B cell (primary cell): ENCODE results near the gene CLDN7. TPM values are rescaled to one million over a fixed set of nuclear protein-coding genes. Genes with fewer than 3 reads are reported as not detected.

Source experiments
- ATAC-seq: fragments of 200-7000 bp; cut with Tn5 transposase; one replicate; pipeline ENCODE4 v1.10.0; 2021; ENCODE audit warnings: low read depth, mild to moderate bottlenecking, moderate number of reproducible peaks, moderate library complexity
- CTCF ChIA-PET: fragments of 350-600 bp; sonication (Branson Sonifier 250); formaldehyde crosslinking; loops from one replicate; lab custom pipeline; 2021; ENCODE audit warnings: antibody characterized with exemption, inconsistent platforms; lab: Charles Lee
- POLR2A ChIA-PET: fragments of 350-600 bp; sonication (Branson Sonifier 250); formaldehyde crosslinking; loops from one replicate; lab custom pipeline; 2021; ENCODE audit warnings: antibody characterized with exemption; lab: Charles Lee
- DNase-seq: peaks from one replicate; pipeline ENCODE4 v3.0.0; 2013
- H2AFZ ChIP-seq: 2 replicates; pipeline ENCODE4 v1.6.1; 2012; ENCODE audit warnings: mild to moderate bottlenecking, low read depth, low read length; ENCODE audit not compliant: insufficient read depth, poor library complexity, severe bottlenecking
- H3K27ac ChIP-seq, 2 donors: 1 replicate in 1 of 2; 2 replicates in 1 of 2; pipeline ENCODE4 v1.5.1; 2012 to 2013; ENCODE audit warnings: low read length in 2 of 2, mild to moderate bottlenecking in 2 of 2, moderate library complexity in 1 of 2
- H3K27me3 ChIP-seq, 4 experiments: fragments of 200-600 bp in 1 of 4; sonication (generic) in 1 of 4; replicated peaks in 1 of 4; 1 replicate in 2 of 4; 2 replicates in 2 of 4; pipeline versions ENCODE4 v1.6.1 to v1.7.0; 2013 to 2016; ENCODE audit warnings: low read length in 3 of 4, mild to moderate bottlenecking in 2 of 4, mixed read lengths in 1 of 4, moderate library complexity in 1 of 4; ENCODE audit not compliant: insufficient read depth in 4 of 4, control insufficient read depth in 3 of 4; ENCODE audit errors: control extremely low read depth in 1 of 4
- H3K36me3 ChIP-seq, 2 experiments: replicated peaks in 1 of 2; 1 replicate in 1 of 2; 2 replicates in 1 of 2; pipeline versions ENCODE4 v1.6.1 to v1.7.1; 2013; ENCODE audit warnings: low read length in 1 of 2; ENCODE audit not compliant: insufficient read depth in 2 of 2, control insufficient read depth in 1 of 2; ENCODE audit errors: control extremely low read depth in 1 of 2, extremely low read depth in 1 of 2
- H3K4me1 ChIP-seq, 2 donors: fragments of 200-600 bp in 1 of 2; sonication (generic) in 1 of 2; 1 replicate in 1 of 2; 2 replicates in 1 of 2; pipeline versions ENCODE4 v1.5.1 to v1.6.1; 2013 to 2017; ENCODE audit warnings: low read length in 2 of 2; ENCODE audit not compliant: control insufficient read depth in 2 of 2, insufficient read depth in 2 of 2
- H3K4me2 ChIP-seq: replicated peaks from 2 replicates; pipeline ENCODE3; 2012; ENCODE audit warnings: mild to moderate bottlenecking, low read depth, low read length; ENCODE audit not compliant: poor library complexity, severe bottlenecking
- H3K4me3 ChIP-seq, 5 experiments: fragments of 200-600 bp in 1 of 5; sonication (generic) in 1 of 5; 1 replicate in 3 of 5; 2 replicates in 2 of 5; pipeline versions ENCODE4 v1.5.1 to v1.7.0; 2011 to 2016; ENCODE audit warnings: low read length in 4 of 5, mild to moderate bottlenecking in 4 of 5, low read depth in 2 of 5, control low read depth in 1 of 5, moderate library complexity in 1 of 5; ENCODE audit not compliant: insufficient read depth in 1 of 5; ENCODE audit errors: control extremely low read depth in 1 of 5, extremely low read depth in 1 of 5
- H3K79me2 ChIP-seq: fragments of 200-600 bp; sonication (generic); one replicate; pipeline ENCODE4 v1.6.0; 2016; ENCODE audit warnings: low read length; ENCODE audit not compliant: control insufficient read depth, insufficient read depth
- H3K9ac ChIP-seq: fragments of 200-600 bp; sonication (generic); 2 replicates; pipeline ENCODE4 v1.6.1; 2017; ENCODE audit warnings: mild to moderate bottlenecking, low read length, moderate library complexity
- H3K9me3 ChIP-seq, 3 donors: one replicate each; pipeline versions ENCODE4 v1.6.1 to v1.7.1; 2013; ENCODE audit warnings: low read length in 2 of 3; ENCODE audit not compliant: control insufficient read depth in 2 of 3, insufficient read depth in 1 of 3; ENCODE audit errors: control extremely low read depth in 1 of 3
- H4K20me1 ChIP-seq: 2 replicates; pipeline ENCODE4 v1.6.0; 2012; ENCODE audit warnings: mild to moderate bottlenecking, low read length; ENCODE audit not compliant: insufficient read depth, control insufficient read depth, poor library complexity, severe bottlenecking
- H3K27ac Mint-ChIP-seq: one replicate; pipeline ENCODE4 v1.8.0; 2021; ENCODE audit warnings: mixed read lengths
- H3K27me3 Mint-ChIP-seq: one replicate; pipeline ENCODE4 v1.8.0; 2021; ENCODE audit warnings: mixed read lengths
- H3K4me1 Mint-ChIP-seq: one replicate; pipeline ENCODE4 v1.8.0; 2021; ENCODE audit warnings: mixed read lengths
- H3K4me3 Mint-ChIP-seq: one replicate; pipeline ENCODE4 v1.8.0; 2021; ENCODE audit warnings: mixed read lengths
- H3K9me3 Mint-ChIP-seq: one replicate; pipeline ENCODE4 v1.8.0; 2022; ENCODE audit warnings: mixed read lengths; ENCODE audit not compliant: insufficient read depth
- EZH2 ChIP-seq: IDR thresholded peaks from 2 replicates; pipeline ENCODE4 v1.6.1; 2012; ENCODE audit warnings: borderline replicate concordance, low read depth, mild to moderate bottlenecking, moderate library complexity, low read length; ENCODE audit not compliant: insufficient read depth, poor library complexity, severe bottlenecking
- WGBS: methylation state at CpG from one replicate; pipeline ENCODE4 v1.1.5; 2013; ENCODE audit warnings: missing lambda C conversion rate; ENCODE audit not compliant: insufficient coverage; 5-methylcytosine and 5-hydroxymethylcytosine counted together
- intact Hi-C: fragments of 100-400 bp; cut with micrococcal nuclease; formaldehyde crosslinking; loops from one replicate; pipeline ENCODE4 v1.10.0; 2022
- polyA plus RNA-seq: library from polyadenylated mRNA; depleted of rRNA; stranded (reverse); fragments of >200 nt; gene quantifications from 2 replicates; pipeline ENCODE4 v1.2.3, GENCODE V29; 2012
- total RNA-seq, 2 donors: library from RNA; stranded (reverse); fragments of 120-200 nt in 1 of 2; gene quantifications; 1 replicate in 1 of 2; 2 replicates in 1 of 2; pipeline versions ENCODE4 v1.2.3 to v1.2.4, GENCODE V29; 2013 to 2022
- TF ChIP-seq, protein P1 (sequence below): fragments of 200-600 bp; IDR thresholded peaks from one replicate; pipeline ENCODE4 v1.8.0; 2022; ENCODE audit warnings: antibody characterized with exemption, mild to moderate bottlenecking

CLDN7 gene
- total and polyA plus RNA-seq, 2 donors (not counting 1 experiment from before 2014, with no cell fraction given): 1.2 to 5.8 TPM

DNA sequence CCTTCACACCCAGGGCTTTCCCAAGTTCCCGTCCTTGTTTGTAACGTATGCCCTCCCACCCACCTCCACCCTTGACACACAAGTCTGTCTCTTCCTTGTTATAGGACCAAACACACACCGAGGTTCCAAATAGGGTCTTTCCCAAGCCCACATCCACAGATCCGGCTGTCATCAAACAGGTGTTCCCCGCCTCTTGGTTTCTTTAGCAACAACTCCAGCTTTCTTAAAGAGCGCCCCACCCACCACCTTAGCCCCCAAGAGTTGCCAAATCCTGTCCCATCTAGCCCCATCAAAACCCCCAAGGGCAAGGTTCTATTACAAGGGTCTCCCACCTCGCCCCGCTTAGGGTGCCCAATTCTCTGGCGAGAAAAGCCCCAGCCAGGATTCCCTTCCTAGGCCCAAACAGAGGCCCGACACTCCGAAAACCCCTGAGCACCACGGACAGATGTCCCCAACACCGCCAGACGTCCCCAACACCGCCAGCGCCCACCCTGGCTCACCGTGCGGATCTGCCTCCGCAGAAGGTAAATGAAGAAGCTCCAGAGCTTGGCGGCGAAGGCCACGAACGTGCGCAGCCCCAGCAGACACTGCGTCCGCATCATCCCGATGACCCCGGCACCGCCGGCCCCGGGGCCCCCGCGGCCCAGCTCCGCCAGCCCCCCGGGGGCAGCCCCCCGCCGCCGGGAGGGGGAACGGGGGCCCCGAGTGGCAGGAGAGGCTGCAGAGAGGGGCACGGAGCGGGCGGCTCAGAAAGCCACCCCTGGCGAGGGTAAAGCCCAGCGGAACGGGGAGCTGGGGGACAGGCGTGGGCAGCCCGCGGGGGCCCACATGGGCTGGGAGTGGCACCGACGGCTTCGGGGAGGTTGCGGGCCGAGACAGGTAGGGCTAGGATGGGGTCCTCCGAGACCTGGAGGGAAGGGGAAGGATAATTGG lies 11.3 kb downstream of the CLDN7 start:
- Mint-ChIP-seq H3K9me3 (no peaks in the 10 kb centered on the region), H3K27ac (peak overlapping the region; percentile 94), H3K4me1 (peaks cover 44% of the 10 kb centered on the region), H3K27me3 (no peaks in the 10 kb centered on the region), H3K4me3 (peak overlapping the region; percentile 98)
- intact Hi-C loops: loop anchor here (5.0 kb wide), 2 partner anchors 436 to 606 kb away; partner anchors contain the start of genes CYB5D1, NAA38, TMEM88 and TP53
- Histone ChIP-seq H3K79me2 (peaks cover 64% of the 10 kb centered on the region), H3K27me3 (no peaks in the 10 kb centered on the region), H3K4me3 (peak overlapping the region; percentile 39 to 90 (median 78)), H3K9me3 (no peaks in the 10 kb centered on the region), H3K27ac (peak overlapping the region; percentile 78 to 100), H3K4me1 (peaks cover 30 to 33% of the 10 kb centered on the region in 2 donors), H3K4me2 (peak overlapping the region; percentile 99), H3K36me3 (peaks cover 11 to 34% of the 10 kb centered on the region in 2 experiments), H3K9ac (peak overlapping the region; percentile 94), H4K20me1 (peaks cover 18% of the 10 kb centered on the region), H2AFZ (peak overlapping the region; percentile 86)
- CTCF ChIA-PET: interaction anchor here (0.8 to 1.6 kb wide), 4 partner anchors 9 to 45 kb away, joined by 3 to 6 read pairs (median 4); partner anchors contain the start of genes GABARAP and PHF23
- no peak for ATAC-seq
- TF ChIP-seq EZH2: no peak
- TF ChIP-seq, protein P1, sequence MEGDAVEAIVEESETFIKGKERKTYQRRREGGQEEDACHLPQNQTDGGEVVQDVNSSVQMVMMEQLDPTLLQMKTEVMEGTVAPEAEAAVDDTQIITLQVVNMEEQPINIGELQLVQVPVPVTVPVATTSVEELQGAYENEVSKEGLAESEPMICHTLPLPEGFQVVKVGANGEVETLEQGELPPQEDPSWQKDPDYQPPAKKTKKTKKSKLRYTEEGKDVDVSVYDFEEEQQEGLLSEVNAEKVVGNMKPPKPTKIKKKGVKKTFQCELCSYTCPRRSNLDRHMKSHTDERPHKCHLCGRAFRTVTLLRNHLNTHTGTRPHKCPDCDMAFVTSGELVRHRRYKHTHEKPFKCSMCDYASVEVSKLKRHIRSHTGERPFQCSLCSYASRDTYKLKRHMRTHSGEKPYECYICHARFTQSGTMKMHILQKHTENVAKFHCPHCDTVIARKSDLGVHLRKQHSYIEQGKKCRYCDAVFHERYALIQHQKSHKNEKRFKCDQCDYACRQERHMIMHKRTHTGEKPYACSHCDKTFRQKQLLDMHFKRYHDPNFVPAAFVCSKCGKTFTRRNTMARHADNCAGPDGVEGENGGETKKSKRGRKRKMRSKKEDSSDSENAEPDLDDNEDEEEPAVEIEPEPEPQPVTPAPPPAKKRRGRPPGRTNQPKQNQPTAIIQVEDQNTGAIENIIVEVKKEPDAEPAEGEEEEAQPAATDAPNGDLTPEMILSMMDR: no peak
- POLR2A ChIA-PET: interaction anchor here (0.5 to 3.6 kb wide), 10 partner anchors 9 to 946 kb away, joined by 3 to 26 read pairs (median 3); partner anchors contain the start of genes ACADVL, ACAP1, DLG4 and GABARAP
- DNase-seq: peak; percentile 69
- 1% methylated on average over 45 of the region's 55 CpGs for WGBS
